SK-N-SH (cell line): ENCODE data around the gene EIF1.

Experiments used
- GATA2 ChIP-seq: sonication (generic); formaldehyde crosslinking; IDR thresholded peaks from 2 replicates; pipeline ENCODE4 v1.5.0; 2020; ENCODE audit warnings: mild to moderate bottlenecking, missing genetic modification reagents
- MXI1 ChIP-seq: IDR thresholded peaks from 2 replicates; pipeline ENCODE4 v1.6.1; 2012; ENCODE audit warnings: mild to moderate bottlenecking, low read depth, low read length, improper control_type of control experiment
- TF ChIP-seq, protein P1 (sequence below): fragments of 200-600 bp; sonication (generic); IDR thresholded peaks from 2 replicates; pipeline ENCODE4 v1.6.1; 2017; ENCODE audit warnings: antibody characterized with exemption, mild to moderate bottlenecking, moderate library complexity

DNA sequence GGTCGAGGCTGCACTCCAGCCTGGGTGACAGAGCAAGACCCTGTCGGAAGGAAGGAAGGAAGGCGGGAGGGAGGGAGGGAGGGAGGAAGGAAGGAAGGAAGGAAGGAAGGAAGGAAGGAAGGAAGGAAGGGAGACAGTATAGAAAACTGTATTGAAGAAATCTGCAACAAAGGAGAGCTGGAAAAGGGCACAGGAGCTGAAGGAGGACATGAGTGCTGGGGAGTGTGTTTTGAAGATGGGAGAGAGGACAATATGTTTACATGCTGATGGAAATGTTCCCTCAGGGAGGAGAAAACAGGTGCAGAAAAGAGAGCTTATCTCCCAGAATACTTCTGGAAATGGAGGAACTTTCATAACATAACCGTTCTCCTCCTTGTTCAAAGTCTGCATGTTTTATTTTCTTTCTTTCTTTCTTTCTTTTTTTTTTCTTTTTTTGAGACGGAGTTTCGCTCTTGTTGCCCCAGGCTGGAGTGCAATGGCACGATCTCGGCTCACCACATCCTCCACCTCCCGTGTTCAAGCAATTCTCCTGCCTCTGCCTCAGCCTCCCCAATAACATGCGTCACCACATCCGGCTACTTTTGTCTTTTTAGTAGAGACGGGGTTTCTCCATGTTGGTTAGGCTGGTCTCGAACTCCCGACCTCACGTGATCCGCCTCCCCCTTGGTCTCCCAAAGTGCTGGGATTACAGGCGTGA is 48.4 kb downstream of the EIF1 start:
- TF ChIP-seq, protein P1, sequence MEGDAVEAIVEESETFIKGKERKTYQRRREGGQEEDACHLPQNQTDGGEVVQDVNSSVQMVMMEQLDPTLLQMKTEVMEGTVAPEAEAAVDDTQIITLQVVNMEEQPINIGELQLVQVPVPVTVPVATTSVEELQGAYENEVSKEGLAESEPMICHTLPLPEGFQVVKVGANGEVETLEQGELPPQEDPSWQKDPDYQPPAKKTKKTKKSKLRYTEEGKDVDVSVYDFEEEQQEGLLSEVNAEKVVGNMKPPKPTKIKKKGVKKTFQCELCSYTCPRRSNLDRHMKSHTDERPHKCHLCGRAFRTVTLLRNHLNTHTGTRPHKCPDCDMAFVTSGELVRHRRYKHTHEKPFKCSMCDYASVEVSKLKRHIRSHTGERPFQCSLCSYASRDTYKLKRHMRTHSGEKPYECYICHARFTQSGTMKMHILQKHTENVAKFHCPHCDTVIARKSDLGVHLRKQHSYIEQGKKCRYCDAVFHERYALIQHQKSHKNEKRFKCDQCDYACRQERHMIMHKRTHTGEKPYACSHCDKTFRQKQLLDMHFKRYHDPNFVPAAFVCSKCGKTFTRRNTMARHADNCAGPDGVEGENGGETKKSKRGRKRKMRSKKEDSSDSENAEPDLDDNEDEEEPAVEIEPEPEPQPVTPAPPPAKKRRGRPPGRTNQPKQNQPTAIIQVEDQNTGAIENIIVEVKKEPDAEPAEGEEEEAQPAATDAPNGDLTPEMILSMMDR = no peak
- TF ChIP-seq MXI1 (no peak), GATA2 (CRISPR knock-in tag) (no peak)
